ENCODE results near the gene ATP8A2.

GRCh38 chr13:26034018-26034417 lies 662.2 kb downstream of the ATP8A2 start:
- TF ChIP-seq CTCF (IDR thresholded peaks at IDR 0.05) (no peak), EP300 (IDR thresholded peaks at IDR 0.05) (no peak), POLR2A (IDR thresholded peaks at IDR 0.05; ENCODE audit: low read depth) (no peak), POLR2AphosphoS5 (IDR thresholded peaks at IDR 0.05) (no peak)
